ENCODE measurements around the gene TH. TPM values are rescaled to one million over a fixed set of nuclear protein-coding genes. Genes with fewer than 3 reads are reported as not detected.

The TH gene
- total and polyA plus RNA-seq, 2 of the 4 experiments (the other 2 are of a cell fraction) = 0.10 TPM; not detected in 1

GRCh38 chr11:2139621-2140337, 31.8 kb downstream of the TH start:
- ATAC-seq (ENCODE audit: low read depth) (no peak), DNase-seq (no peak)
- Histone ChIP-seq H4K8ac (ENCODE audit: low read depth in 2 of 2, low read length in 2 of 2) (no peak overlapping the region), H3K9me3 (ENCODE audit: control insufficient read depth, insufficient read depth, low read length) (no peaks in the 10 kb centered on the region), H4K5ac (ENCODE audit: low read depth, low read length) (no peak overlapping the region), H3K23ac (ENCODE audit: low read depth, low read length) (no peak overlapping the region), H2AK5ac (ENCODE audit: low read depth, low read length) (no peak overlapping the region), H3K4me3 (ENCODE audit: insufficient read depth, low read depth, low read length) (no peak overlapping the region), H4K20me1 (ENCODE audit: insufficient read depth, low read length) (peaks cover 29% of the 10 kb centered on the region), H2AFZ (replicated peaks; ENCODE audit: low read length, poor library complexity) (no peak overlapping the region), H4K91ac (ENCODE audit: insufficient read depth, low read depth, low read length) (no peak overlapping the region), H2AK9ac (replicated peaks; ENCODE audit: low read depth, low read length, poor library complexity) (no peak overlapping the region), H3K14ac (replicated peaks; ENCODE audit: low read depth, low read length) (no peak overlapping the region), H3K18ac (ENCODE audit: low read depth, low read length) (no peak overlapping the region), H3K9ac (ENCODE audit: low read depth, low read length) (no peak overlapping the region), H3K27me3 (ENCODE audit: control insufficient read depth, insufficient read depth, low read length) (peaks cover 75% of the 10 kb centered on the region), H3K56ac (ENCODE audit: extremely low read depth, insufficient read depth, low read length) (no peak overlapping the region), H3K36me3 (ENCODE audit: control insufficient read depth, insufficient read depth, low read length) (no peaks in the 10 kb centered on the region), H2BK20ac (ENCODE audit: low read depth, low read length) (no peak overlapping the region), H3K27ac (ENCODE audit: insufficient read depth, low read length) (no peak overlapping the region), H3K4ac (ENCODE audit: low read depth, low read length) (no peak overlapping the region), H3K4me1 (ENCODE audit: control insufficient read depth, insufficient read depth, low read length) (peaks cover 2% of the 10 kb centered on the region), H2BK5ac (ENCODE audit: low read depth, low read length, poor library complexity, severe bottlenecking) (no peak overlapping the region), H3K4me2 (ENCODE audit: low read depth, low read length) (no peak overlapping the region), H3K9me1 (ENCODE audit: insufficient read depth, low read length) (no peaks in the 10 kb centered on the region), H2BK120ac (ENCODE audit: low read depth, low read length) (no peak overlapping the region), H3K79me1 (ENCODE audit: low read depth in 1 of 2, low read length in 2 of 2) (peaks cover 0 to 4% of the 10 kb centered on the region in 2 experiments; a peak in 1 of 4 replicates), H2BK15ac (ENCODE audit: low read depth, low read length) (no peak overlapping the region)
- in situ Hi-C loops (cut with MboI; ENCODE audit: low sequenced_read_pairs) (no loop called here), dilution Hi-C loops (cut with HindIII; ENCODE audit: low sequenced_read_pairs, unreplicated experiment) (no loop called here), intact Hi-C loops (cut with micrococcal nuclease) (loop anchor here (5.0 kb wide), 1 partner anchor 42 kb away; no protein-coding TSS in a partner anchor)
- POLR2A ChIA-PET (ENCODE audit: unreplicated experiment) = no interaction called here
- WGBS, 2 experiments (ENCODE audit: extremely low coverage in 2 of 2, insufficient read length in 1 of 2) = 3% methylated on average over 40 of the region's 57 CpGs; no CpG with 5 or more reads in 1 of the 2 experiments
- TF ChIP-seq CHD1 (IDR thresholded peaks at IDR 0.05; ENCODE audit: low read depth, low read length) (no peak), BHLHE40 (IDR thresholded peaks at IDR 0.05; ENCODE audit: low read depth, low read length) (no peak), MAZ (IDR thresholded peaks at IDR 0.05; ENCODE audit: borderline replicate concordance, low read depth, low read length) (no peak)
- CTCF ChIA-PET = no interaction called here
- no TSS peak for BruUV-seq (replicated peaks)
